ENCODE data around the gene APOBEC2.
"Not testable (repeated sequence)": the region's sequence is repeated elsewhere in the genome, so short reads cannot be mapped to it uniquely, and the experiment has no call there.

Gene APOBEC2

GRCh38 chr6:41053041-41053440 is at the start of gene APOBEC2:
Gene APOBEC2, plus strand, starts transcription at chr6:41053202. Its CDS starts 146 bp downstream, at chr6:41053348.
- no peak for DNase-seq (ENCODE audit: low read depth)

- DNase-seq (ENCODE audit: low read depth), result peak; percentile 18
These were observed 46.8 kb upstream of the APOBEC2 start for GRCh38 chr6:41006217-41006616.

GRCh38 chr6:41006980-41007379 is 46.0 kb upstream of the APOBEC2 start:
- not testable (repeated sequence) for DNase-seq (ENCODE audit: low read depth)

GRCh38 chr6:41008011-41008410 is 45.0 kb upstream of the APOBEC2 start:
- DNase-seq (ENCODE audit: low read depth), result no peak

GRCh38 chr6:41009669-41010068 is 43.3 kb upstream of the APOBEC2 start:
- no peak for DNase-seq (ENCODE audit: low read depth)

GRCh38 chr6:41011673-41012072 is 41.3 kb upstream of the APOBEC2 start:
- no peak for DNase-seq (ENCODE audit: low read depth)

GRCh38 chr6:41013466-41014153 is 39.4 kb upstream of the APOBEC2 start:
- DNase-seq (ENCODE audit: low read depth), result no peak

- DNase-seq (ENCODE audit: low read depth), result no peak
These were observed 38.2 kb upstream of the APOBEC2 start for GRCh38 chr6:41014780-41015179.

GRCh38 chr6:41015860-41016259 is 37.1 kb upstream of the APOBEC2 start:
- DNase-seq (ENCODE audit: low read depth), result not testable (repeated sequence)

- DNase-seq (ENCODE audit: low read depth), result no peak
These were observed 35.3 kb upstream of the APOBEC2 start for GRCh38 chr6:41017663-41018062.

GRCh38 chr6:41021832-41022231 is 31.2 kb upstream of the APOBEC2 start:
- DNase-seq (ENCODE audit: low read depth), result no peak

GRCh38 chr6:41022294-41022693 is 30.7 kb upstream of the APOBEC2 start:
- DNase-seq (ENCODE audit: low read depth), result no peak

GRCh38 chr6:41023114-41023513 is 29.9 kb upstream of the APOBEC2 start:
- no peak for DNase-seq (ENCODE audit: low read depth)

- no peak for DNase-seq (ENCODE audit: low read depth)
These were observed 27.0 kb upstream of the APOBEC2 start for GRCh38 chr6:41025966-41026530.

GRCh38 chr6:41027241-41027640 is 25.8 kb upstream of the APOBEC2 start:
- DNase-seq (ENCODE audit: low read depth), result no peak

GRCh38 chr6:41027799-41028560 is 25.0 kb upstream of the APOBEC2 start:
- DNase-seq (ENCODE audit: low read depth), result peak; percentile 61

- no peak for DNase-seq (ENCODE audit: low read depth)
These were observed 24.2 kb upstream of the APOBEC2 start for GRCh38 chr6:41028561-41029412.

GRCh38 chr6:41032830-41033229 is 20.2 kb upstream of the APOBEC2 start:
- DNase-seq (ENCODE audit: low read depth), result no peak

- DNase-seq (ENCODE audit: low read depth), result no peak
These were observed 19.2 kb upstream of the APOBEC2 start for GRCh38 chr6:41033776-41034175.

- no peak for DNase-seq (ENCODE audit: low read depth)
These were observed 16.8 kb upstream of the APOBEC2 start for GRCh38 chr6:41036186-41036585.

GRCh38 chr6:41036601-41037000 is 16.4 kb upstream of the APOBEC2 start:
- DNase-seq (ENCODE audit: low read depth), result no peak
